HEK293T (cell line): ENCODE measurements around the gene CAMK2A.

ENCODE experiments used
- CTCF ChIA-PET: fragments of 350-600 bp; formaldehyde crosslinking; extraction: SDS; loops from one replicate; lab custom pipeline; 2021; ENCODE audit warnings: antibody characterized with exemption, inconsistent platforms; lab: Yijun Ruan, JAX
- POLR2A ChIA-PET: fragments of 350-600 bp; formaldehyde crosslinking; extraction: SDS; loops from one replicate; lab custom pipeline; 2020; ENCODE audit warnings: antibody characterized with exemption, inconsistent platforms; lab: Yijun Ruan, JAX
- DNase-seq: peaks from one replicate; pipeline ENCODE4 v3.0.0; 2012; ENCODE audit warnings: mixed read lengths; ENCODE audit errors: extremely low spot score
- ARNT ChIP-seq: fragments of 450-650 bp; IDR thresholded peaks from 2 replicates; pipeline ENCODE4 v1.6.1; 2017; ENCODE audit warnings: mild to moderate bottlenecking
- BHLHE40 ChIP-seq: fragments of 450-650 bp; IDR thresholded peaks from 2 replicates; pipeline ENCODE4 v1.6.1; 2016; ENCODE audit warnings: mild to moderate bottlenecking, moderate library complexity, borderline replicate concordance
- CTBP1 ChIP-seq: fragments of 450-650 bp; IDR thresholded peaks from 2 replicates; pipeline ENCODE4 v1.6.1; 2016; ENCODE audit warnings: borderline replicate concordance
- ELF4 ChIP-seq: fragments of 450-650 bp; IDR thresholded peaks from 2 replicates; pipeline ENCODE4 v1.6.1; 2017; ENCODE audit warnings: antibody characterized with exemption
- FOXA1 ChIP-seq: fragments of 450-650 bp; IDR thresholded peaks from 2 replicates; pipeline ENCODE4 v1.6.1; 2016; ENCODE audit warnings: mild to moderate bottlenecking
- FOXK2 ChIP-seq: fragments of 450-650 bp; IDR thresholded peaks from 2 replicates; pipeline ENCODE4 v1.6.1; 2016; ENCODE audit warnings: mild to moderate bottlenecking
- FOXM1 ChIP-seq: fragments of 450-650 bp; IDR thresholded peaks from 2 replicates; pipeline ENCODE4 v1.6.1; 2017; ENCODE audit warnings: mild to moderate bottlenecking, borderline replicate concordance
- HDGF ChIP-seq: fragments of 450-650 bp; IDR thresholded peaks from 2 replicates; pipeline ENCODE4 v1.6.1; 2017; ENCODE audit warnings: antibody characterized with exemption, borderline replicate concordance
- L3MBTL2 ChIP-seq: fragments of 450-650 bp; conservative IDR thresholded peaks from 2 replicates; pipeline ENCODE4 v1.6.1; 2016; ENCODE audit warnings: mild to moderate bottlenecking
- LEF1 ChIP-seq: fragments of 450-650 bp; IDR thresholded peaks from 2 replicates; pipeline ENCODE4 v1.6.1; 2017; ENCODE audit warnings: mild to moderate bottlenecking, borderline replicate concordance
- NFRKB ChIP-seq: fragments of 450-650 bp; IDR thresholded peaks from 2 replicates; pipeline ENCODE4 v1.6.1; 2016; ENCODE audit warnings: mild to moderate bottlenecking, moderate library complexity
- PKNOX1 ChIP-seq: fragments of 450-650 bp; IDR thresholded peaks from 2 replicates; pipeline ENCODE4 v1.6.1; 2016
- SP1 ChIP-seq: fragments of 450-650 bp; IDR thresholded peaks from 2 replicates; pipeline ENCODE4 v1.6.1; 2017
- SUZ12 ChIP-seq: fragments of 450-650 bp; IDR thresholded peaks from 2 replicates; pipeline ENCODE4 v1.6.1; 2016; ENCODE audit warnings: mild to moderate bottlenecking
- TARDBP ChIP-seq: fragments of 450-650 bp; IDR thresholded peaks from 2 replicates; pipeline ENCODE4 v1.6.1; 2016
- ZNF384 ChIP-seq: fragments of 450-650 bp; IDR thresholded peaks from 2 replicates; pipeline ENCODE4 v1.6.1; 2016

CAMK2A gene

GRCh38 chr5:150196986-150197385 is 92.6 kb downstream of the CAMK2A start:
- POLR2A ChIA-PET = no interaction called here
- DNase-seq = no peak
- CTCF ChIA-PET = no interaction called here
- no peak for TF ChIP-seq BHLHE40
- TF ChIP-seq SUZ12 = no peak
- TF ChIP-seq FOXM1 = no peak
- TF ChIP-seq NFRKB = no peak
- no peak for TF ChIP-seq ARNT
- no peak for TF ChIP-seq ZNF384
- TF ChIP-seq FOXA1 = no peak
- no peak for TF ChIP-seq CTBP1
- no peak for TF ChIP-seq FOXK2
- no peak for TF ChIP-seq PKNOX1
- TF ChIP-seq L3MBTL2 = no peak
- TF ChIP-seq LEF1 = no peak
- TF ChIP-seq ELF4 = no peak
- TF ChIP-seq SP1 = no peak
- no peak for TF ChIP-seq TARDBP

- TF ChIP-seq FOXA1 = no peak
- no peak for TF ChIP-seq FOXK2
- no peak for TF ChIP-seq CTBP1
- TF ChIP-seq LEF1 = no peak
- no peak for TF ChIP-seq FOXM1
- TF ChIP-seq PKNOX1 = no peak
- TF ChIP-seq BHLHE40 = no peak
- ChIA-PET CTCF (no interaction called here), POLR2A (no interaction called here)
- DNase-seq = no peak
These were observed 93.1 kb downstream of the CAMK2A start for GRCh38 chr5:150196514-150196913.

- DNase-seq = no peak
- TF ChIP-seq SP1 = no peak
- TF ChIP-seq NFRKB = no peak
- TF ChIP-seq FOXM1 = no peak
- TF ChIP-seq TARDBP = no peak
- TF ChIP-seq BHLHE40 = no peak
- no peak for TF ChIP-seq HDGF
- TF ChIP-seq PKNOX1 = no peak
- no peak for TF ChIP-seq ZNF384
- TF ChIP-seq SUZ12 = no peak
- TF ChIP-seq CTBP1 = no peak
- TF ChIP-seq FOXA1 = no peak
- no peak for TF ChIP-seq ARNT
- no peak for TF ChIP-seq L3MBTL2
- no peak for TF ChIP-seq FOXK2
- TF ChIP-seq LEF1 = no peak
- no peak for TF ChIP-seq ELF4
- CTCF ChIA-PET = no interaction called here
- POLR2A ChIA-PET = no interaction called here
These were observed 93.7 kb downstream of the CAMK2A start for GRCh38 chr5:150195736-150196485.

- POLR2A ChIA-PET = no interaction called here
- TF ChIP-seq TARDBP (no peak), FOXM1 (no peak), FOXA1 (no peak), ARNT (no peak), NFRKB (no peak), SUZ12 (no peak), ELF4 (no peak), FOXK2 (no peak), PKNOX1 (no peak), BHLHE40 (no peak), L3MBTL2 (no peak), ZNF384 (no peak), CTBP1 (no peak), HDGF (no peak), SP1 (no peak), LEF1 (no peak)
- CTCF ChIA-PET = interaction anchor here (1.4 kb wide), 1 partner anchor 16 kb away, joined by 3 read pairs; no protein-coding TSS in a partner anchor
- no peak for DNase-seq
These were observed 97.1 kb downstream of the CAMK2A start for GRCh38 chr5:150192462-150192861.

GRCh38 chr5:150190987-150191386 is 98.6 kb downstream of the CAMK2A start:
- CTCF ChIA-PET = interaction anchor here (0.6 kb wide), 1 partner anchor 15 kb away, joined by 4 read pairs; no protein-coding TSS in a partner anchor
- DNase-seq = no peak
- TF ChIP-seq ELF4 (no peak), FOXK2 (no peak), PKNOX1 (no peak), L3MBTL2 (no peak), BHLHE40 (no peak), NFRKB (no peak), HDGF (no peak), CTBP1 (no peak), SP1 (no peak), LEF1 (no peak), TARDBP (no peak), FOXM1 (no peak), FOXA1 (no peak), SUZ12 (no peak), ARNT (no peak), ZNF384 (no peak)
- POLR2A ChIA-PET = no interaction called here
